ENCODE results near the gene RPS18.

DNA sequence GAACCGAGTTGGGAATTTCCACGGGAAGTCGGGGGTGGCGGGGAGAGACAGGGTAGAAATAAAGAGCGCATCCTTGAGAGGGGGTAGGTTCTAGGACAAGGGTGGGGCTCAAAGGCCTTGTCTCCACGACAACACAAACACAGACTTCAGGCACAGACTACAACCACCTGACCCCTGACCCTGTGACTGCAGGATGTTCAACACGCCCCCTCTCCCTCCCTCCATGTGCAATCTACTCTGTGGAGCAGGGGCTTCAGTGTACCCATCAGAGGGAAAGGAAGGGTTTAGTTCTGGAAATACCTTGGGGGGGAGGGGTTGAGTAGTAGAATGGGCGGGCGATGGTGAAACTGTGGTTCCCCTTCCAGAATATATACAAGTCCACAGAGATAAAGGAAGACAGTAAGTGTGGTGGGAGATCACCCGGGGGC is 42.7 kb downstream of the RPS18 start:
- TF ChIP-seq, protein P1, sequence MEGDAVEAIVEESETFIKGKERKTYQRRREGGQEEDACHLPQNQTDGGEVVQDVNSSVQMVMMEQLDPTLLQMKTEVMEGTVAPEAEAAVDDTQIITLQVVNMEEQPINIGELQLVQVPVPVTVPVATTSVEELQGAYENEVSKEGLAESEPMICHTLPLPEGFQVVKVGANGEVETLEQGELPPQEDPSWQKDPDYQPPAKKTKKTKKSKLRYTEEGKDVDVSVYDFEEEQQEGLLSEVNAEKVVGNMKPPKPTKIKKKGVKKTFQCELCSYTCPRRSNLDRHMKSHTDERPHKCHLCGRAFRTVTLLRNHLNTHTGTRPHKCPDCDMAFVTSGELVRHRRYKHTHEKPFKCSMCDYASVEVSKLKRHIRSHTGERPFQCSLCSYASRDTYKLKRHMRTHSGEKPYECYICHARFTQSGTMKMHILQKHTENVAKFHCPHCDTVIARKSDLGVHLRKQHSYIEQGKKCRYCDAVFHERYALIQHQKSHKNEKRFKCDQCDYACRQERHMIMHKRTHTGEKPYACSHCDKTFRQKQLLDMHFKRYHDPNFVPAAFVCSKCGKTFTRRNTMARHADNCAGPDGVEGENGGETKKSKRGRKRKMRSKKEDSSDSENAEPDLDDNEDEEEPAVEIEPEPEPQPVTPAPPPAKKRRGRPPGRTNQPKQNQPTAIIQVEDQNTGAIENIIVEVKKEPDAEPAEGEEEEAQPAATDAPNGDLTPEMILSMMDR (IDR thresholded peaks at IDR 0.05; ENCODE audit: insufficient read depth, low read depth, low read length), result no peak
- TF ChIP-seq EZH2 (IDR thresholded peaks at IDR 0.05; ENCODE audit: insufficient read depth, low read length), result no peak
